Activated B cell treated with CpG ODN at 0.5 μM for 24 hours (primary cell): Measurements from ENCODE around the gene ENOX1. TPM values are rescaled to one million over a fixed set of nuclear protein-coding genes. Genes with fewer than 3 reads are reported as not detected.

ENCODE experiments used
- ATAC-seq: fragments of 200-7000 bp; cut with Tn5 transposase; one replicate; pipeline ENCODE4 v1.10.0; 2021; ENCODE audit warnings: low read depth, mild to moderate bottlenecking, moderate library complexity
- CTCF ChIA-PET: fragments of 350-600 bp; sonication (Branson Sonifier 250); formaldehyde crosslinking; loops from one replicate; lab custom pipeline; 2021; ENCODE audit warnings: antibody characterized with exemption; lab: Charles Lee
- POLR2A ChIA-PET: fragments of 350-600 bp; sonication (Branson Sonifier 250); formaldehyde crosslinking; loops from one replicate; lab custom pipeline; 2021; ENCODE audit warnings: antibody characterized with exemption; lab: Charles Lee
- DNase-seq: peaks from one replicate; pipeline ENCODE4 v3.0.0; 2022
- H3K27ac Mint-ChIP-seq: one replicate; pipeline ENCODE4 v1.8.0; 2020; ENCODE audit warnings: mixed read lengths
- H3K27me3 Mint-ChIP-seq: one replicate; pipeline ENCODE4 v1.8.0; 2021; ENCODE audit warnings: mixed read lengths
- H3K36me3 Mint-ChIP-seq: one replicate; pipeline ENCODE4 v1.8.0; 2021; ENCODE audit warnings: low read depth, mixed read lengths
- H3K4me1 Mint-ChIP-seq: one replicate; pipeline ENCODE4 v1.8.0; 2021; ENCODE audit warnings: mixed read lengths
- H3K4me3 Mint-ChIP-seq: one replicate; pipeline ENCODE4 v1.8.0; 2020; ENCODE audit warnings: mild to moderate bottlenecking, mixed read lengths
- H3K9me3 Mint-ChIP-seq: one replicate; pipeline ENCODE4 v1.8.0; 2020; ENCODE audit warnings: mixed read lengths
- CTCF ChIP-seq: fragments of 200-600 bp; IDR thresholded peaks from one replicate; pipeline ENCODE4 v1.8.0; 2022; ENCODE audit warnings: antibody characterized with exemption, mild to moderate bottlenecking
- intact Hi-C: fragments of 100-400 bp; cut with micrococcal nuclease; formaldehyde crosslinking; loops from one replicate; pipeline ENCODE4 v1.15.1; 2024
- total RNA-seq: library from RNA; stranded (reverse); gene quantifications from 2 replicates; pipeline ENCODE4 v1.2.3, GENCODE V29; 2022

ENOX1 gene
- total RNA-seq, 1 donor from 2014 or later: not detected

- intact Hi-C loops: no loop called here
- H3K27ac Mint-ChIP-seq: no peak overlapping the region
- DNase-seq (no peak), ATAC-seq (no peak)
- no peak overlapping the region for H3K4me3 Mint-ChIP-seq
- CTCF ChIA-PET: no interaction called here
- no peak for TF ChIP-seq CTCF
- H3K9me3 Mint-ChIP-seq: no peaks in the 10 kb centered on the region
- H3K36me3 Mint-ChIP-seq: no peaks in the 10 kb centered on the region
- POLR2A ChIA-PET: no interaction called here
- H3K27me3 Mint-ChIP-seq: no peaks in the 10 kb centered on the region
- H3K4me1 Mint-ChIP-seq: no peaks in the 10 kb centered on the region
These were observed 257.0 kb downstream of the ENOX1 start for GRCh38 chr13:43529796-43530195.

GRCh38 chr13:43528992-43529391 lies 257.8 kb downstream of the ENOX1 start:
- Mint-ChIP-seq H3K4me1 (no peaks in the 10 kb centered on the region), H3K4me3 (no peak overlapping the region), H3K27ac (no peak overlapping the region), H3K9me3 (no peaks in the 10 kb centered on the region), H3K27me3 (no peaks in the 10 kb centered on the region), H3K36me3 (no peaks in the 10 kb centered on the region)
- no peak for ATAC-seq
- DNase-seq: no peak
- POLR2A ChIA-PET: no interaction called here
- CTCF ChIA-PET: no interaction called here
- intact Hi-C loops: no loop called here
- TF ChIP-seq CTCF: no peak

- TF ChIP-seq CTCF: no peak
- H3K4me1 Mint-ChIP-seq: no peaks in the 10 kb centered on the region
- H3K27ac Mint-ChIP-seq: no peak overlapping the region
- H3K36me3 Mint-ChIP-seq: no peaks in the 10 kb centered on the region
- ATAC-seq (no peak), DNase-seq (no peak)
- POLR2A ChIA-PET: no interaction called here
- peaks cover 2% of the 10 kb centered on the region for H3K27me3 Mint-ChIP-seq
- intact Hi-C loops: no loop called here
- CTCF ChIA-PET: no interaction called here
- H3K9me3 Mint-ChIP-seq: no peaks in the 10 kb centered on the region
- H3K4me3 Mint-ChIP-seq: no peak overlapping the region
These were observed 264.0 kb downstream of the ENOX1 start for GRCh38 chr13:43522788-43523187.

GRCh38 chr13:43520351-43520750 lies 266.4 kb downstream of the ENOX1 start:
- Mint-ChIP-seq H3K36me3 (no peaks in the 10 kb centered on the region), H3K4me1 (no peaks in the 10 kb centered on the region), H3K27me3 (peaks cover 2% of the 10 kb centered on the region), H3K9me3 (no peaks in the 10 kb centered on the region), H3K4me3 (no peak overlapping the region), H3K27ac (no peak overlapping the region)
- ChIA-PET CTCF (no interaction called here), POLR2A (no interaction called here)
- ATAC-seq (no peak), DNase-seq (no peak)
- TF ChIP-seq CTCF: no peak
- intact Hi-C loops: no loop called here

- TF ChIP-seq CTCF: no peak
- ChIA-PET CTCF (no interaction called here), POLR2A (no interaction called here)
- ATAC-seq: no peak
- H3K27ac Mint-ChIP-seq: no peak overlapping the region
- no peaks in the 10 kb centered on the region for H3K4me1 Mint-ChIP-seq
- intact Hi-C loops: no loop called here
- no peaks in the 10 kb centered on the region for H3K36me3 Mint-ChIP-seq
- peaks cover 2% of the 10 kb centered on the region for H3K27me3 Mint-ChIP-seq
- H3K4me3 Mint-ChIP-seq: no peak overlapping the region
- DNase-seq: no peak
- H3K9me3 Mint-ChIP-seq: no peaks in the 10 kb centered on the region
These were observed 267.9 kb downstream of the ENOX1 start for GRCh38 chr13:43518833-43519232.
